ENCODE data around the gene ANKS4B. TPM values are rescaled to one million over a fixed set of nuclear protein-coding genes. Genes with fewer than 3 reads are reported as not detected.

ANKS4B gene
- total RNA-seq, 4 donors from 2014 or later = not detected

DNA sequence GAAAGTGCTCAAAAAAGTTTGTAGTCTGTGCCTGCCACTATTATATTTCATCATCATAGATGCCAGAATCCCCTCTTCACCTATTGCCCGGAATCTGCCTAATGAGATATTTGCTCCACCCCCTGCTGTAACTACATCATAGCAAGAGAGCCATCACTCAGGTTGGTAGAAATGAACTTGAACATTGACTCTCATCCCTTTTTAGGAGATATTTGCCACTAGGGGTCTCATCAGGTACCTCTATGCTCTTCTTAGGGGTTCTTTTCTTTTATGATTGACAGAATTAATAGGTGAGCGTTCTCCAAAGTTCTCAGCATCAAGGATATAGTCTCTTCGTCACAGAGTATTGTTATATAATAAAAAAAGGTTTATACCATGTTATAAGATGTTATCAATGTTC is 20.0 kb downstream of the ANKS4B start:
- TF ChIP-seq, protein P1, sequence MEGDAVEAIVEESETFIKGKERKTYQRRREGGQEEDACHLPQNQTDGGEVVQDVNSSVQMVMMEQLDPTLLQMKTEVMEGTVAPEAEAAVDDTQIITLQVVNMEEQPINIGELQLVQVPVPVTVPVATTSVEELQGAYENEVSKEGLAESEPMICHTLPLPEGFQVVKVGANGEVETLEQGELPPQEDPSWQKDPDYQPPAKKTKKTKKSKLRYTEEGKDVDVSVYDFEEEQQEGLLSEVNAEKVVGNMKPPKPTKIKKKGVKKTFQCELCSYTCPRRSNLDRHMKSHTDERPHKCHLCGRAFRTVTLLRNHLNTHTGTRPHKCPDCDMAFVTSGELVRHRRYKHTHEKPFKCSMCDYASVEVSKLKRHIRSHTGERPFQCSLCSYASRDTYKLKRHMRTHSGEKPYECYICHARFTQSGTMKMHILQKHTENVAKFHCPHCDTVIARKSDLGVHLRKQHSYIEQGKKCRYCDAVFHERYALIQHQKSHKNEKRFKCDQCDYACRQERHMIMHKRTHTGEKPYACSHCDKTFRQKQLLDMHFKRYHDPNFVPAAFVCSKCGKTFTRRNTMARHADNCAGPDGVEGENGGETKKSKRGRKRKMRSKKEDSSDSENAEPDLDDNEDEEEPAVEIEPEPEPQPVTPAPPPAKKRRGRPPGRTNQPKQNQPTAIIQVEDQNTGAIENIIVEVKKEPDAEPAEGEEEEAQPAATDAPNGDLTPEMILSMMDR (IDR thresholded peaks at IDR 0.05; ENCODE audit: low read depth) = no peak

DNA sequence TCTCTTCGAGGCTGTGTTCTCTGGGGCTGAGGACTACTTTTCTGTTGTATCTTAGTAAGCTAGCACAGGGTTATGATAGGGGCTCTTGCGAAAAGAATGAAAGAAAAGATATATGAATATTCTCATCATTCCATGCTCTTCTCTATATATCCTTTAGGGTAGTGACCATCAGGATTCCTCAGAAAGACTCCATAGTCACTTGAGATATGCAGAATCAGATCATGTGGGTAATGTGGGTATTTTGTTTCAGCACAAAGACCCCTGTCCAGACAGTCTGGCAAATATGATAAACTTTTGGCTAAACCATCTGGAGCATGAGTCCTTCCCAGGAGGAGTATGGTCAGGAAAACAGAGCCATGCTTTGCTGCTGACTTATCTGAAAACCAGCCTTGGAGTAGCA is 23.1 kb downstream of the ANKS4B start:
- TF ChIP-seq, protein P1 (IDR thresholded peaks at IDR 0.05; ENCODE audit: low read depth) = no peak

DNA sequence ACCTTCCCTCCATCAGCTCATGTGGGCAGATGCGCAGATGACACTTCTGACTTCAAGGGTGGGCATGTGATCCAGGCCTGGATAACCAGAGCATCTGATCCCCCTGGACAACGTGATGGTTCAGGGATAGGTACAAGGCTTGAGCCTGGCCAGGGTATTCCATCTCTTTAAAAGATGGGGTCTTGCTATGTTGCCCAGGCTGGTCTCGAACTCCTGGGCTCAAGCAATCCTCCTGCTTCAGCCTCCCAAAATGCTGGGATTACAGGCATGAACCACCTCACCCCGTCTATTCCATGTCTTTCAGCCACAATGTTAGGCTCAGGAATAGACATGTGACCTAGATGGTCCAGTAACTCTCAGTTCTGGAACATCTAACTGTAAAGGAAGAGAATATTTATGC is 23.8 kb downstream of the ANKS4B start:
- TF ChIP-seq, protein P1 (IDR thresholded peaks at IDR 0.05; ENCODE audit: low read depth) = no peak

DNA sequence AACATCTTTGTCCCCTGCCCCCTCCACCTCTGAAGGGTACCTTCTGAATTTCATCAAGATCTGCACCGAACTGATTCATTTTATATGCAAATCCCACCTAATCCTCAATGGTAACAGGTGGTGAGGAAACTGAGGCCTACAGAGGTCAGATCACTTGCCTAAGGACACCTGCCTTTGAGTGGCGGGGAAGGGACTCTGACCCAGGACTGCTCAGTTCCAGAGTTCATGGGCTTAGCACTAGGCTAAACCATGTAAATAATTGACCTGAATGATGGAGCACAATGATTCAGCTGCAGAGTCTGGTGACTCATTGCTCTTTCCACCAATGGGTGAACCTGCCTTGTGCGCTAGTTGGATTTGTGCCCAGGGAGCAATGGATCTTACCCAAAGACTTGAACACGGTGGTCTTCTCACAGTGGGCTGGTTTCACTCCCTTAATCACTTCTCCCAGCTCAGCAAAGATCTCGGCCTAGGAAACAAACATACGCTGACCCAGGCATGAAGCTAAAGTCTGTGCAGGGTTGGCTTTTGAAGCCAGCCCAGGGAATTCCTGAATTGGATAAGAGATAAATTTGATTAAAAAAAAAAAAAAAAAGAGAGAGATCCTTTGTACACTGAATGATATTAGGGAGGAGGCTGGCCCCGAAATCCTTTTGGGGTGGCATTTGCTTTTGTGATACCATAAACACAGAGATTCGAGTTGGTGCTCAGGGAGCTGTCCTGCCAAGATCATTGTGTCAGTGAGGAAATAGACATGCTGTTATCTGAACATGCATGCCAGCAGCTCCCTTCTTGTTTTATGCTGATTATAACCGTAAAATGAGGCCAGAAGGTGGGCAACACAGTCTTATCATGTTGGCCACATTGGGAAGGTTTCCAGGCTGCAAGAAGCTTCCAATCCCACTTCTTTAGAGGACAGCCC is 27.6 kb downstream of the ANKS4B start:
- TF ChIP-seq, protein P1 (IDR thresholded peaks at IDR 0.05; ENCODE audit: low read depth) = no peak

DNA sequence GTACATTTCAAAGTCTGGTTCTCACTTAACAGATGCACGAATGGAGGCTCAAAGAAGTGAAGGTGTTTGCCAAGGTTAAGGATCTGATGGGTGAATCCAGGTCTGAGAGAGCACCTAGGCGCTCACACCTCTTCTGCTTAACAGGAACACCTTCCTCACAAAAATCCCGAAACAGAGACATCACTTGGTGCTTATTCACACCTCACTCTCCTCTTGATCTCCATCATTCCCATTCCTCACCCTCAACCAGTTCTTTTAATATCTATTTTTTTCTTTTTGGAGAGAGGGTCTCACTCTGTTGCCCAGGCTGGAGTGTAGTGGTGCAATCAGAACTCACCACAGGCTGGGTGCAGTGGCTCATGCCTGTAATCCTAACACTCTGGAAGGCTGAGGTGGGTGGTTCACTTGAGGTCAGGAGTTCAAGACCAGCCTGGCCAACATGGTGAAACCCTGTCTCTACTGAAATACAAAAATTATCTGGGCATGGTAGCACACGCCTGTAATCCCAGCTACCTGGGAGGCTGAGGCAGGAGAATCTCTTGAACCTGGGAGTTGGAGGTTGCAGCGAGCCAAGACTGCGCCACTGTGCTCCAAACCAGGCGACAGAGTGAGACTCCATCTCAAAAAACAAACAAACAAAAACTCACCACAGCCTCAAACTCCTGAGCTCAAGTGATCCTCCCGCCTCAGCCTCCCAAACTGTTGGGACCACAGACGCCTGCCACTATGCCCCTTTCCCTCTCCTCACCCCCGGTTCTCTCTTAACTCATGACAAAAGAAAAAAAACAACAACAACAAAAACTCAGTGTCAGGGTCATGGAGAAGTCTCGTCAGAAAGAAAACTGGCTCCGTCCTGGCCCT is 29.5 kb downstream of the ANKS4B start:
- TF ChIP-seq, protein P1 (IDR thresholded peaks at IDR 0.05; ENCODE audit: low read depth) = no peak

DNA sequence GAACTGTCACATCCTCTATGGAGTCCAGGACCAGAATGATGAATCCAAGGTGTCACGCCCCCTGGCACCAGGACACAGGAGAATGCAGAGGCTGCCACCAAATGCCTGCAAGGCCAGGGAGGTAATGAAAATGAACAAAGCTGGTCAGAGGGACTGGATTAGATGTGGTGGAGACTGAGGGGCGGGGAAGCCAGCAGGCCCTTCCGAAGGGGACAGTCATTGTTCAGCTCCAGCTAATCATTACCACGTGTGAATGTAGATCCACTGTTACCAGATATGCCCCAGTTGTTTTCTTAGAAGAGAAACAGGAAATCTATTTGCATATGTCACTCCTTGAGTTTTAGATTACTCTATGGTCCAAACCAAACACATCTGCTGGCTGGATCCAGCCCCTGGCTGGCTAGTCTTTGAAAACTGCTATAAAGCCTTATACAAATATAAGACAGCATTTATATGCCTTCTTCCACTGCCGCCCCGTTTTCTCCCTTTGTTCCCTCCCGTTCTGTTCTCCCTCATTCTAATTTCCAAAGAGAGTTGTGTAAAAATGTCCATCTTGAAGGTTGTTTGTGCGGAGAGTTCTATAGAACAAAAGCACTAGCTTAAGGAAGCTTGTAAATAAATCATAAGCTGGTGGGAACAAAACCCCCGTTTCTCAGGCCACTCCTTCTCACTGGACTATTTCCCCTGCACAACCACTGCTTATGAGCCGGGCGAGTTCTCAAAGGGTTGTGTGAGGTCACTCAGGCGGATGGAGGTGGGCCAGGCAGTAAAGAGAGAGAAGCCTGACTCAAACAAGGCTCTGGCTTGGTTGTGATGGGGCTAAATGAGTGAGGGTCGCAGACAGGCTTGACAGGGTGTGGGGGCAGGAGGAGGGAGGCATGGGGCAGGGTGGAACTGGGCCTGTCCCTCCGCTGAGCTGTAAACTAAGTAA is 30.4 kb downstream of the ANKS4B start:
- TF ChIP-seq, protein P1 (IDR thresholded peaks at IDR 0.05; ENCODE audit: low read depth) = no peak
